Subcutaneous adipose tissue (tissue), 4 donors: ENCODE results near the gene SLC25A4. TPM values are rescaled to one million over a fixed set of nuclear protein-coding genes. Genes with fewer than 3 reads are reported as not detected.

Experiments
- CTCF ChIP-seq: fragments of 450-650 bp; IDR thresholded peaks from one replicate; pipeline ENCODE4 v1.5.1; 2016; ENCODE audit warnings: low read depth, mild to moderate bottlenecking, control low read depth, antibody characterized with exemption, moderate library complexity
- total RNA-seq, 4 donors: library from RNA; depleted of rRNA; stranded (reverse); fragments of >200 nt; gene quantifications; one replicate each; pipeline ENCODE4 v1.1.0, GENCODE V29; 2016

The SLC25A4 gene
- total RNA-seq, 4 donors from 2014 or later = 9.5 to 26.8 (median 18.2) TPM

GRCh38 chr4:185101354-185101890 is 41.6 kb upstream of the SLC25A4 start:
- no peak for TF ChIP-seq CTCF

DNA sequence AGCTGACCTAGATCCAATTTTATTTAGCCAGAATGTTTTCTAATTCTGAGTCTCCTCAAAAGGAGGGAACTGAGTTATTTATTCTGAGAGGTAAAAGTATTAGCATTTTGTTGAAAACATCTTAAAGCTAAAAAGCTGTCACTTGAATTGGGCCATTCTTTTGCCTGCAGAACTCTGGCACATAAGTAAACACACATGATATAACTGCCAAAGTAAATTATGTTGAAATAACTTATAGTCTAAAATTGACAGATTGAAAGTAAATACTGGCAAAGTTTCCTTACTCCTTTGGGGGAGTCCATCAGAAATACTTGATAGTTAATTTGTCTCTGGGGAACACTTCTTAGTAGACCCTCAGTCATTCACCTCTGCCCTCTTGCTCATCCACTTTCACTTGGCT is 38.3 kb upstream of the SLC25A4 start:
- TF ChIP-seq CTCF = no peak

GRCh38 chr4:185106353-185106752 is 36.7 kb upstream of the SLC25A4 start:
- TF ChIP-seq CTCF = no peak

DNA sequence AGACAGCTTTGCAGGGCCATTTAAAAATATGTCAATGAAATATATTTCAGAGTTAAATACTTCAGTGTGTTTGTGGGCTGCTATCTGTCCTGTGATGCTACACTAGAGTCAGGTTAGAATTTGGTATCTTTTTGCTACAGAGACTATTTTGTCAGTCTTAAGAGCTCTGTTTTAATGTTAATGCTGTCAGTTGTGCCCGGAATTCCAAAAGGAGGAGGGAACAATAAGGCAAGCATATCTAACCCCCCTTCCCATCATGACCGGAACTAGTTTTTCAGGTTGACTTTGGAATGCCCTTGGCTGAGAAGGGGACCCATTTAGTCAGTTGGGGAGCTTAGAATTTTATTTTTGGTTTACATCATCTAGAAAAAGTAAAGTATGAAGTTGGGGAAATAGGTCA is 34.9 kb upstream of the SLC25A4 start:
- TF ChIP-seq CTCF = no peak

GRCh38 chr4:185108669-185109068 is 34.4 kb upstream of the SLC25A4 start:
- TF ChIP-seq CTCF = no peak

DNA sequence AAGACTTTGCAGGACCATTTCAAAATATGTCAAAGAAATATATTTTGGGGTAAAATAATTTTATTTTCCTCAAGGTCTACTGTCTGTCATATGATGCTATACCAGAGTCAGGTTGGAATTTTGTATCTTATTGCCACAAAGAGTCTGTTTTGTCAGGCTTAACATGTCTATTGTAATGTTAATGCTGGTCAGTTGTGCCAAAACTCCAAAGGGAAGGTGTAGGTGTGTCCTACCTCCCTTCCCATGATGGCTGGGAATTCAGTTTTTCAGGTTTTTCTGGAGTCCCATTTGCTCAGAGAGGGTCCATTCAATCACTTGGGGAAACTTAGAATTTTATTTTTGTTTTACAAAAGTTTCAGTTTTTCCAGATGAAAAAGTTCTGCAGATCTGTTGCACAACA is 33.3 kb upstream of the SLC25A4 start:
- no peak for TF ChIP-seq CTCF

DNA sequence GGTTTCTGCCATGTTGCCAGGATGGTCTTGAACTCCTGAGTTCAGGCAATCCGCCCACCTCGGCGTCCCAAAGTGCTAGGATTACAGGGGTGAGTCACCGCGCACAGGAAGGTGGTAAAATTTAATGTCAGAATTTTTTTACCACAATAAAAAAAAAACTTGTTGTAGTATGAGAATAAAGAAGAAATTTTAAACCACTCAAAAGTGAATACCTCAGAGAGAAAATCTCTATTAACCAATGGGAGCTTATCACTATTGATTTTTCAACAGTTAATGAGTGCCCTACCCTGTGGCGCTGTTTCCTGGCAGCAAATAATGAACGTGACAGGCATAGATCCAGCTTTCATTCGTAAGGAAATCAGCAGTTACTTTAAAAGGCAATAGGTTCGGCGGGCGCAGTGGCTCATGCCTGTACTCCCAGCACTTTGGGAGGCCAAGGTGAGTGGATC is 32.7 kb upstream of the SLC25A4 start:
- TF ChIP-seq CTCF = no peak
